Sigmoid colon (tissue), 7 donors: Measurements from ENCODE around the gene PPP2R2C. TPM values are rescaled to one million over a fixed set of nuclear protein-coding genes. Genes with fewer than 3 reads are reported as not detected.

Experiments used
- DNase-seq: peaks from one replicate; pipeline ENCODE4 v3.0.0-alpha.2; 2019
- H3K27ac ChIP-seq, 4 donors: fragments of 200-600 bp; sonication (generic); one replicate each; pipeline ENCODE4 v1.5.1; 2016 to 2019; ENCODE audit warnings: mild to moderate bottlenecking in 1 of 4
- H3K27me3 ChIP-seq, 3 donors: fragments of 200-600 bp; sonication (generic); one replicate each; pipeline ENCODE4 v1.5.1; 2019; ENCODE audit warnings: mild to moderate bottlenecking in 1 of 3
- H3K36me3 ChIP-seq, 4 donors: fragments of 200-600 bp; sonication (generic); one replicate each; pipeline ENCODE4 v1.5.1; 2016 to 2019
- H3K4me1 ChIP-seq, 4 donors: fragments of 200-600 bp; sonication (generic); one replicate each; pipeline ENCODE4 v1.5.1; 2017 to 2019
- H3K4me3 ChIP-seq, 4 donors: fragments of 200-600 bp; sonication (generic); one replicate each; pipeline ENCODE4 v1.5.1; 2017 to 2019; ENCODE audit warnings: mild to moderate bottlenecking in 2 of 4, moderate library complexity in 1 of 4
- H3K9me3 ChIP-seq, 4 donors: fragments of 200-600 bp in 3 of 4; sonication (generic) in 3 of 4; one replicate each; pipeline versions ENCODE4 v1.5.1 to v1.6.1; 2013 to 2019
- EP300 ChIP-seq, 4 donors: sonication (generic); formaldehyde crosslinking; IDR thresholded peaks; one replicate each; pipeline ENCODE4 v1.6.1; 2017; ENCODE audit warnings: antibody characterized with exemption in 4 of 4
- POLR2A ChIP-seq, 2 donors: fragments of 450-650 bp; IDR thresholded peaks; one replicate each; pipeline ENCODE4 v1.6.1; 2016; ENCODE audit warnings: antibody characterized with exemption in 2 of 2, mild to moderate bottlenecking in 2 of 2, moderate library complexity in 2 of 2
- POLR2AphosphoS5 ChIP-seq, 4 donors: sonication (generic); formaldehyde crosslinking; IDR thresholded peaks; one replicate each; pipeline ENCODE4 v1.6.1; 2017; ENCODE audit warnings: antibody characterized with exemption in 4 of 4
- WGBS, 2 donors: extraction: QIAGEN DNeasy Blood & Tissue Kit; methylation state at CpG; one replicate each; pipeline ENCODE4 v1.1.7; 2013; 5-methylcytosine and 5-hydroxymethylcytosine counted together
- intact Hi-C: fragments of 100-400 bp; cut with DNase I; formaldehyde crosslinking; loops from one replicate; pipeline ENCODE4 v1.15.1; 2023
- polyA plus RNA-seq, 3 donors: library from polyadenylated mRNA; stranded (reverse); fragments of 200-250 nt; gene quantifications; one replicate each; pipeline ENCODE4 v1.2.3, GENCODE V29; 2013
- total RNA-seq, 4 donors: library from RNA; depleted of rRNA; stranded (reverse); fragments of >200 nt; gene quantifications; one replicate each; pipeline ENCODE4 v1.1.0, GENCODE V29; 2016
- TF ChIP-seq, protein P1 (sequence below), 4 experiments: fragments of 450-650 bp in 3 of 4; fragments of 200-600 bp in 1 of 4; IDR thresholded peaks; one replicate each; pipeline ENCODE4 v1.5.1; 2016 to 2019; ENCODE audit warnings: antibody characterized with exemption in 4 of 4, mild to moderate bottlenecking in 3 of 4, moderate library complexity in 2 of 4
- donor health status: healthy with polysubstance abuse.
- donor health status: Bipolar disorder and iron deficiency.
- donor health status: healthy.

The PPP2R2C gene
- total and polyA plus RNA-seq, 7 donors = 0.49 to 2.8 (median 1.1) TPM; not detected in 2

DNA sequence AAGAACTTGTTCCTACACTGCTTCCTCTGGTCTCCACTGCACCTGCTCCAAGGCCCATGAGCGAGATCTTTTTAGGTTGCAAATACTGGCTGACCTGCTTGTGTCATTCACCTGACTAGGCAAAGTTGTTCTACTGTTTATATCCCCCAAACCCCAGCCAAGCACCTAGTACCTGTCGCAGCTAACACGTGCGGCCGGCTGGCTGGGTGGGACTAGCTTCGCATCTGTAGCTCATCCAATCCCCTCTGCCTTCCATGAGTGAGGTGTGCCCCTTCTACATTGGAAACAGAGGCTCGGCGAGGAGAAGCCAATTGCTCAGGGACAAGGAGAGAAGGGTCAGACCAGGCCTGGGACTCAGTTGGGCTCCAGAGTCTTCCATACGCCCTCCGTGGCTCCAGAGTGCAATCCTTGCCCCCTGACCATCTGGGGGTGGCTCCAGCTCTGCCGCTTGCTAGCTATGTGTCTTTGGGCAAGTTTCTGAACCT lies 116.3 kb downstream of the PPP2R2C start:
- DNase-seq = no peak
- TF ChIP-seq POLR2AphosphoS5 (IDR thresholded peaks at IDR 0.05) (no peak), POLR2A (IDR thresholded peaks at IDR 0.05) (no peak), EP300 (IDR thresholded peaks at IDR 0.05) (no peak)
- TF ChIP-seq, protein P1, sequence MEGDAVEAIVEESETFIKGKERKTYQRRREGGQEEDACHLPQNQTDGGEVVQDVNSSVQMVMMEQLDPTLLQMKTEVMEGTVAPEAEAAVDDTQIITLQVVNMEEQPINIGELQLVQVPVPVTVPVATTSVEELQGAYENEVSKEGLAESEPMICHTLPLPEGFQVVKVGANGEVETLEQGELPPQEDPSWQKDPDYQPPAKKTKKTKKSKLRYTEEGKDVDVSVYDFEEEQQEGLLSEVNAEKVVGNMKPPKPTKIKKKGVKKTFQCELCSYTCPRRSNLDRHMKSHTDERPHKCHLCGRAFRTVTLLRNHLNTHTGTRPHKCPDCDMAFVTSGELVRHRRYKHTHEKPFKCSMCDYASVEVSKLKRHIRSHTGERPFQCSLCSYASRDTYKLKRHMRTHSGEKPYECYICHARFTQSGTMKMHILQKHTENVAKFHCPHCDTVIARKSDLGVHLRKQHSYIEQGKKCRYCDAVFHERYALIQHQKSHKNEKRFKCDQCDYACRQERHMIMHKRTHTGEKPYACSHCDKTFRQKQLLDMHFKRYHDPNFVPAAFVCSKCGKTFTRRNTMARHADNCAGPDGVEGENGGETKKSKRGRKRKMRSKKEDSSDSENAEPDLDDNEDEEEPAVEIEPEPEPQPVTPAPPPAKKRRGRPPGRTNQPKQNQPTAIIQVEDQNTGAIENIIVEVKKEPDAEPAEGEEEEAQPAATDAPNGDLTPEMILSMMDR (IDR thresholded peaks at IDR 0.05) = no peak
- Histone ChIP-seq H3K27me3 (peaks cover 0 to 28% (median 4%) of the 10 kb centered on the region in 3 donors), H3K4me3 (no peak overlapping the region), H3K36me3 (no peaks in the 10 kb centered on the region), H3K4me1 (no peaks in the 10 kb centered on the region), H3K27ac (no peak overlapping the region), H3K9me3 (no peaks in the 10 kb centered on the region)
- intact Hi-C loops = no loop called here
- WGBS, 2 donors = 81 to 82% methylated on average over 11 of the region's 11 CpGs

DNA sequence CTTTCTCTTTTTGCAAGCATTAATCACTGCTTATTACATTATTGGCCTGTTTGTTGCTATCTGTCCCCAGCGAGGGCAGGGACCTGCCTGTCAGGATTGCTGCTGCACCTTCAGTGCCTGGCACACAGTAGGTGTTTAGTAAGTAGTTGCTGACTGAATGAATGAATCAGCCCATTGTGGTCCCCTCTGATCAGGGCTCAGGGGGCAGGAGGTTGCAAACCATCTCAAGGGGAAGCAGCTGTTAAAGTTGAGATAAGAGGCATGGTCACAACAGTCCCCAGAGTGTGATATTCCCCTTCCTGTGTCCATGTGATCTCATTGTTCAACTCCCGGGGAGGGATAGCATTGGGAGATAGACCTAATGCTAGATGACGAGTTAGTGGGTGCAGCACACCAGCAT lies 117.4 kb downstream of the PPP2R2C start:
- Histone ChIP-seq H3K36me3 (no peaks in the 10 kb centered on the region), H3K9me3 (no peaks in the 10 kb centered on the region), H3K27me3 (peaks cover 0 to 32% (median 2%) of the 10 kb centered on the region in 3 donors), H3K4me1 (no peaks in the 10 kb centered on the region), H3K4me3 (no peak overlapping the region), H3K27ac (no peak overlapping the region)
- TF ChIP-seq POLR2AphosphoS5 (IDR thresholded peaks at IDR 0.05) = no peak
- TF ChIP-seq POLR2A (IDR thresholded peaks at IDR 0.05) = no peak
- 17 to 31% methylated on average over 3 of the region's 3 CpGs for WGBS, 2 donors
- no peak for DNase-seq
- intact Hi-C loops = no loop called here

- DNase-seq = no peak
- intact Hi-C loops = no loop called here
- H3K27me3 ChIP-seq = peaks cover 0 to 32% (median 0%) of the 10 kb centered on the region in 3 donors
Observed at GRCh38 chr4:6354626-6355025, 117.8 kb downstream of the PPP2R2C start.

GRCh38 chr4:6354119-6354518 lies 118.3 kb downstream of the PPP2R2C start:
- TF ChIP-seq POLR2A (IDR thresholded peaks at IDR 0.05) (no peak), EP300 (IDR thresholded peaks at IDR 0.05) (no peak), POLR2AphosphoS5 (IDR thresholded peaks at IDR 0.05) (no peak)
- TF ChIP-seq, protein P1 (IDR thresholded peaks at IDR 0.05) = no peak
- Histone ChIP-seq H3K4me3 (no peak overlapping the region), H3K27me3 (peaks cover 0 to 32% (median 0%) of the 10 kb centered on the region in 3 donors), H3K27ac (no peak overlapping the region), H3K36me3 (no peaks in the 10 kb centered on the region), H3K9me3 (no peaks in the 10 kb centered on the region), H3K4me1 (no peaks in the 10 kb centered on the region)
- intact Hi-C loops = no loop called here
- no peak for DNase-seq
- WGBS, 2 donors = 42 to 52% methylated on average over 15 of the region's 15 CpGs

More at GRCh38 chr4:6354626-6355025, 117.8 kb downstream of the PPP2R2C start:
- Histone ChIP-seq H3K4me3 (no peak overlapping the region), H3K4me1 (no peaks in the 10 kb centered on the region), H3K27ac (no peak overlapping the region), H3K9me3 (no peaks in the 10 kb centered on the region), H3K36me3 (no peaks in the 10 kb centered on the region)
- TF ChIP-seq POLR2AphosphoS5 (IDR thresholded peaks at IDR 0.05) (no peak), EP300 (IDR thresholded peaks at IDR 0.05) (no peak), POLR2A (IDR thresholded peaks at IDR 0.05) (no peak)
- TF ChIP-seq, protein P1 (IDR thresholded peaks at IDR 0.05) = no peak
- WGBS, 2 donors = 49 to 57% methylated on average over 8 of the region's 8 CpGs

DNA sequence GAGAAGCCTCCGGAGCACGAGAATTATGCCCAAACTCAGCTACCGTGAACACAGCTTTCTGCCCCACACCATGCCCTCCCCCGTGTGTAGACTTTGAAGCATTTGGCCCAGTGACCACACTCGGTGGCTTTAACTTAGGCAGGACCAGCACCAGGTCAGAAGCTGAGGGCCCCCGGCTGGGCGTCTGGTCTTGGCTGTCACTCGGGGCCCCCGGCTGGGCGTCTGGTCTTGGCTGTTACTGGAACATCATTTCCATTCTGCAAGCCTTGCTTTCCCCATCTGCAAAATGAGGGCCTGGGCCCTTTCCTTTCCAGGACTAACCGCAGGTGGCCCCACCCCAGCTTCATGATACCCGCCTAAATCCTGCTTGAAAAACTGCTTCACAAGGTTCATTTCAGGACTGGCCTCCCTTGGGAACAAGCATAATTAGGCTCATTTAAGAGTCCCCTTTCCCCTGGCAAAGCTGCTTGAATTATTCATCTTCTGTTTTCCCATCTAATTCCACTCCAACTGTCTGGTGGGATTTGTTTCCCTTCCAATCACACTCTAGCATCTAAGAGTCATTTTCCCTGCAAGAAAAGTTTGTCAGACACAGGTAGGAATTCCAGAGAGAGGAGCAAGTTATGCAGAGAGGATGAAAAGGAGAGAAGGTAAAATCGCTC lies 120.3 kb downstream of the PPP2R2C start:
- WGBS, 2 donors = 71 to 77% methylated on average over 13 of the region's 13 CpGs
- H3K27ac ChIP-seq = no peak overlapping the region
- no peaks in the 10 kb centered on the region for H3K9me3 ChIP-seq
- TF ChIP-seq, protein P1 (IDR thresholded peaks at IDR 0.05) = no peak
- TF ChIP-seq POLR2AphosphoS5 (IDR thresholded peaks at IDR 0.05) (no peak), POLR2A (IDR thresholded peaks at IDR 0.05) (no peak), EP300 (IDR thresholded peaks at IDR 0.05) (no peak)
- intact Hi-C loops = no loop called here
- H3K27me3 ChIP-seq = peaks cover 0 to 36% (median 0%) of the 10 kb centered on the region in 3 donors
- no peaks in the 10 kb centered on the region for H3K36me3 ChIP-seq
- no peaks in the 10 kb centered on the region for H3K4me1 ChIP-seq
- H3K4me3 ChIP-seq = no peak overlapping the region
- DNase-seq = no peak
